Frontal cortex (tissue), 4 donors: ENCODE measurements around the gene THOC7. TPM values are rescaled to one million over a fixed set of nuclear protein-coding genes. Genes with fewer than 3 reads are reported as not detected.

Experiments
- DNase-seq, 2 donors: peaks; one replicate each; pipeline ENCODE4 v3.0.0; 2012; ENCODE audit warnings: low spot score in 2 of 2
- FAIRE-seq: peaks from 2 replicates; lab custom pipeline; 2012; peaks lifted over from hg19 to GRCh38; lab: Jason Lieb, UNC
- total RNA-seq: library from RNA; depleted of rRNA; stranded (reverse); fragments of >200 nt; gene quantifications from one replicate; pipeline ENCODE4 v1.2.3, GENCODE V29; 2014
- donor health status: control.
- donor health status: control.
- donor health status: control.

The THOC7 gene
- total RNA-seq = 48.1 TPM

DNA sequence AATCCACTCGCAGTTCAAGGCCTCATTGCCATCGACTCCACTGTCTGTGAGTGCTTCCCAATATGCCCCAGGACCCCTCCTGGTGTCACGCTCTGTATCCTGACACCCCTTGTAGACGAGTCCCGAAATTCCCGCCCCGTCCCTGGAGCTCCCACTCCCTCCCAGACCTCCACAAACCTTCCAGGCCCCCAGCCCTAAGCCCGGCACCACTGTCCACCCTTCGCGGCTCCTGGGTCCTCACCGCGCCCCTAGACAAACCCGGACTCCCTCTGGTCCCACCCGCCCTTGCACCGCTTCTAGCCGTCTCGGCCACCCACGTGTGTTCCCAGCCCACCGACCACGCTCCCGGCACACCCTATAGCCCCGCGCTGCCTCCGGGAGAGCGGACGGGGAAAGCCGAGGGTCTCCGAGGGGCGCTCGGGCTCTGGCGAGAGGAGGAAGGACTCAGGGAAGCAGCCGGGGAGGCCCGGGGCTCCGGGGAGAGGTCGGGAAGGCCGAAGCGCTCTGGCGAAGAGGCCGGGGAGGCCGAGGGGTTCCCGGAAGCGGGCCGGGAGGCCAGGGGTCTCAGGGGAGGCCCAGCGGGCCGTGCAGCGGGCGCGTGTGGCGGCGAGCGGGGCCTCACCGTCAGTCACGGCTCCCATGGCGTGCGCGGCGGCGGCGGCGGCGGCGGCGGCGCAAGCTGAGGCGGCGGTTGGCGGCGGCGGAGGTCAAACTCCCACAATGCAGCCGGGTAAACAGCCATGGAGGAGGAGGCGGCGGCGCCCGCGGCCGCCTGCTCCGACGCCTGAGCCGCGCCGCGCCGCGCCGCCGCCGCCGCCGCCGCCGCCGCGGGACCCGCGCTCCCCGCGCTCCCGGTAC lies at the start of gene THOC7, which contains the start of gene ATXN7:
Gene THOC7 (minus strand): TSS at position 656 of the 858 bp plus-strand sequence. CDS start 15 bp downstream, at position 641.
Gene ATXN7 (plus strand): TSS at position 718 of the 858 bp plus-strand sequence. CDS start 48,732 bp downstream, outside the sequence.
- DNase-seq = peak; percentile 62 to 80

DNA sequence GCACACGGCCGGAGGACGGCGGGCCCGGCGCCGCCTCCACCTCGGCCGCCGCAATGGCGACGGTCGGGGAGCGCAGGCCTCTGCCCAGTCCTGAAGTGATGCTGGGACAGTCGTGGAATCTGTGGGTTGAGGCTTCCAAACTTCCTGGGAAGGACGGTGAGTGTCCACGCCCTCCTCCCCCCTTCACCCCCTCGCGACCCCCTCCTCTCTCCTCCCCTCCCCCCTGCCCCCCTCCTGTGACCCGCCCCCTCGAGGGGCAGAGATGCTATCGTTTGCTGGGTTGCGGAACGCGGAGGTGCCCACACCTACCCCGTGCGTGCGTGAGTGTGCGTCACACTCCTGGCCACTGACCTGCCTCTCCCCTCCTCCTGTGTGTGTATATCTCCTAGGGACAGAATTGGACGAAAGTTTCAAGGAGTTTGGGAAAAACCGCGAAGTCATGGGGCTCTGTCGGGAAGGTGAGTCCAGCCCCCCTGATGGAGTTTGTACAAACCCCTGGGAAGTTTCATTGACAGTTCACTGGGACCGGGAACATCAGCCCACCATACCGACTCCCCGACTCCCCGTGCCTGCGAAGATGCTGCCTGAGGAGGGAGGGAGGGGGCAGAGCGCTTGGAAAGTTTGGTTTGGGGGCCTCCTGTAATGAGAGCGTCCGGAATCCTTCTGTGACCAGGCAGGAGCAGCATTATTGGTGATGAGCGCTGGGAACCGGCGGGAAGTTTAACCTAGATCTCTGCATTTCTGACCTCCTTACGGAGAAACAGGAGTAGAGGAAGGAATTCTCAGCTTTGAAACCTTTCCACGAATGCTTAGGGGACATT lies 49.4 kb upstream of the THOC7 start:
- peak; percentile 56 to 58 for DNase-seq
- no peak for FAIRE-seq

More for the DNA sequence above, at the start of gene THOC7, which contains the start of gene ATXN7:
- FAIRE-seq = no peak

DNA sequence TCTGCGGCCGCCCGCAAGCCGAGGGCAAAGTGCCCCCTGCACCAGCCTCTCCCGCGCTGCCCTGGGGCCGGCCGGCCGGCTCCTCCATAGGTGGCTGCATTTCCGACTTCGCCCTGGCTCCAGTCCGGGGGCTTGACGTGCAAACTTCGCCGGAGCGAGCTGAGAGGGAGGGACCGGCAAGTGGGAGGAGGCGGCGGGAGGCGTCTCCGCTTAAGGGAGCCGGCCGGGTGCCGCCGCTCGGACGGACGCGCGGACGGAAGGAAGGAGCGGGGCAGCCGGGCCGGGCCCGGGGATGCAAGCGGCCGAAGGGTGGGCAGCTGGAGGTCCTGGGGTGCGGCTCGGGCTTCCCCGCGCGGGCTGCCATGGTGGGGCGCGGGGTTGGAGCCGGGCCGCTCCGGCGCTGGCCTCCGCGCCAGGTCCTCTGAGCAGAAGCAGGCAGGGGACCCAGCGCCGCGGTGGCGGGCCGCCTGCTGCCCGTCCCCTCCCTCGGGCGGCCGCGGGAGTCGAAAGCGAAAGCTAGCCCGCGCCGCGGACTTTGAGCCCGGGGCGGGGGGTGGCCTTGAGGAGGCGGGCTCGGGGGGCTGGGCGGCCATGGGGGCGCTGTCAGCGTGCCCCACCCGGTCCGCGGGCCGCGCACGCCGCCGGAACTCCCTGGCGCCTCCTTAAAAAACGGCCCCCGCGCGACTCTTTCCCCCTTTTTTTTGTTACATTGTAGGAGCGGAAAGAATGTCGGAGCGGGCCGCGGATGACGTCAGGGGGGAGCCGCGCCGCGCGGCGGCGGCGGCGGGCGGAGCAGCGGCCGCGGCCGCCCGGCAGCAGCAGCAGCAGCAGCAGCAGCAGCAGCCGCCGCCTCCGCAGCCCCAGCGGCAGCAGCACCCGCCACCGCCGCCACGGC lies 48.5 kb upstream of the THOC7 start, which contains the start of gene SCAANT1:
Gene SCAANT1 (minus strand): TSS at position 511 of the 895 bp plus-strand sequence.
- no peak for FAIRE-seq
- DNase-seq = peak; percentile 83 to 92

GRCh38 chr3:63911509-63911872 lies 47.9 kb upstream of the THOC7 start:
- FAIRE-seq = no peak
- peak in 1 of 2 donors; percentile 32 for DNase-seq

- FAIRE-seq (no peak), DNase-seq (no peak)
These were observed 47.3 kb upstream of the THOC7 start for GRCh38 chr3:63910891-63911290.

- FAIRE-seq (no peak), DNase-seq (no peak)
These were observed 46.4 kb upstream of the THOC7 start for GRCh38 chr3:63910001-63910400.

DNA sequence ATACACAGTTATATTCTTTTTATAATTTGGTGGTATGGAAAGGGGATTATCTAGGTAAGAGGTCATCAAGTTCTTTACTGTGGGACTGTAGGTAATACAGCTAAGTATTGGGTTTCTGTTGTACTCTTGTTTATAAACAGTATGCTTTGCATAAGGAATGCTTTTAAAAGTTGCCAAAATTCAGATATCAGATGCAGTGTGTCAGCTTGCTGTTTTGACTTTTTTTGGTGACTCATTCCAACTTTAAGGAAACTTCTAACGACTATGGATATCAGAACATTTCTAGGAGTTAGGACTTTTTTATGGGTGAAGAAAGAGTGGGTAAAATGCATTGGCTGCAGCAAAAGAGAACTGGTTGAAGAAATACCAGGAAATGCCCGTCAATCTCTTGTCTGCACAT lies 45.8 kb upstream of the THOC7 start:
- FAIRE-seq (no peak), DNase-seq (no peak)

DNA sequence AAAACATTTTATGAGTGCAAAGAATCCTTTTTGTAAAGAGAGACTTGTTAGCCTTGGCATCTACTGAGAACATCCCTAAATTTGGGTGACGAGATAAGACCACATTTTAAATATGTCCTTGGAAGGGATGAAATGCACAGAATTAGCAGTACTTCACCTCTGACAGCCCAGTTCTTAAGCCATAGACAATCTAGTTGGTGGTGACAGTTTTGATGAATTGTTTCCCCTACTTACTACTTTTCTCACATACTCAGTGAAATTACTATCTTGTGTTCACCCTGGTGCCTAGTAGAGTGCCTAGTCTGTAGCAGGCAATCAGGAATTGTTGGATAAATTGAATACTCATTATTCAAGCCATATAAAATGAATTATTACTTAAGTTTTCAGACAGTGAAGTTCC lies 45.2 kb upstream of the THOC7 start:
- FAIRE-seq = no peak
- DNase-seq = no peak

GRCh38 chr3:63908081-63908736 lies 44.6 kb upstream of the THOC7 start:
- DNase-seq (no peak), FAIRE-seq (no peak)

GRCh38 chr3:63905731-63906620 lies 42.4 kb upstream of the THOC7 start:
- DNase-seq (no peak), FAIRE-seq (no peak)

GRCh38 chr3:63900459-63900858 lies 36.9 kb upstream of the THOC7 start:
- no peak for FAIRE-seq

DNA sequence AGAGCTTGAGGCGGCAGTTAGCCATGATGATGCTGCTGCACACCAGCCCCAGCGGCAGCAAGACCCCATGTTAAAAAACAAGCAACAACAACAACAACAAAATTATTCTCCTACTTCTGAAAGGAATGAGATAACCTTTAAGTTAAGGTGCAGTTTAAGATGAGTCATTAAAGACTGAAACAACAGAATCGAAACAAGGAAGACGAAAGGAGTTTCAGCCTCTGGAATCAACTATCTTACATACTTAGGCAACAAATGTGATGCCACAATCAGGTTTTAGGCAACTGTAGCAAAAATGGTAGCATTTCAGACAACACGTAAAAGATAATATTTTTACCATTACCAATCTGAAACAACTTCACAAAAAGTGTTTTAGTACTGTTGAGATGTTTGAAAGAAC lies 36.4 kb upstream of the THOC7 start:
- DNase-seq (no peak), FAIRE-seq (no peak)

More at GRCh38 chr3:63900459-63900858, 36.9 kb upstream of the THOC7 start:
- no peak for DNase-seq

GRCh38 chr3:63896332-63897030 lies 32.9 kb upstream of the THOC7 start:
- DNase-seq = no peak
- no peak for FAIRE-seq

- no peak for DNase-seq
- FAIRE-seq = no peak
These were observed 32.0 kb upstream of the THOC7 start for GRCh38 chr3:63895422-63896189.

DNA sequence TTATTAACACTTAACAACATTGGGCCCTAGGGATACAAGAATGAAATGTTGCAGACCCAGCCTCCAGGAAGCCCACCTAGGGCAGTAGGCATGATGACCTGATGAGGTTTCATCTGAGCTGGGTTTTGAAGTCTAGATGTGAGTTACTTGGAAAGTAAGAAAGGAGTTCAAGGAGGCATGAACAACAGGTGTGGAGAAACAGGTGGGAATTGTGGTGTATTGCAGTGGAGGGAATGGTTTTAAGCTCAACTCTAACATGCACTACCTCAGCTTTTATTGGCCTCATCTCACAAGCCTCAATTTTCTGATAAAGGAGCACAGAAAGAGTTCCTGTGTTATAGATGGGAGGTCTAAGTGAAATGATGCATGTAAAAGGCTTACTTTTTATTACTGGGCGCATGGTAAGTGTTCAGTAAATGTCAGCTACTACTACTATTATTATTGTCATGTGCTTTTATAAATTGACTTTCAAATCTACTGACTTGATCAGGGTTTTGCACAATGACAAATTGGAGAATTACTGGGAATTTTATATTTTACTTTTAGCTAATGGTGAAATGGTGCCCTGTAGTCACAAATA lies 29.3 kb upstream of the THOC7 start:
- DNase-seq (no peak), FAIRE-seq (no peak)

DNA sequence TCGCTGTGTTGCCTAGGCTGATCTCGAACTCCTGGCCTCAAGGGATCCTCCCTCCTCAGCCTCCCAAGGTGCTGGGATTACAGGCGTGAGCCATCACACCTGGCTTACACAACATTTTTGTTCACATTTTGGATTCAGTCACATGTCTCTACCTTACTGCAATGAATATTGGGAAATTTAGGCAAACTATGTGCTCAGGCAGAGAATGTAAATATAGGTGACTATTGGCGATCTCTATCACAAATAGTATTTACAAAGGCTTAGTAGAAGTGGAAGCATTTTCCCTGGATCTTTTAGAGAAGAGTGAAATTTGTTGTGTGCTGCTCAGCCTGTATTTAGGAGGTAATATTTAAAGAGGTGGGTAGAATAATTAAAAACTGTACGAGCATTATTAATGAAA lies 27.9 kb upstream of the THOC7 start:
- DNase-seq = no peak
- no peak for FAIRE-seq
